G401.6 (cell line): ENCODE results near the gene MYL6.
"Not testable (repeated sequence)": the region's sequence is repeated elsewhere in the genome, so short reads cannot be mapped to it uniquely, and the experiment has no call there.

Experiments
- FAIRE-seq: peaks from 2 replicates; lab custom pipeline; 2012; peaks lifted over from hg19 to GRCh38; lab: Jason Lieb, UNC

MYL6 gene

DNA sequence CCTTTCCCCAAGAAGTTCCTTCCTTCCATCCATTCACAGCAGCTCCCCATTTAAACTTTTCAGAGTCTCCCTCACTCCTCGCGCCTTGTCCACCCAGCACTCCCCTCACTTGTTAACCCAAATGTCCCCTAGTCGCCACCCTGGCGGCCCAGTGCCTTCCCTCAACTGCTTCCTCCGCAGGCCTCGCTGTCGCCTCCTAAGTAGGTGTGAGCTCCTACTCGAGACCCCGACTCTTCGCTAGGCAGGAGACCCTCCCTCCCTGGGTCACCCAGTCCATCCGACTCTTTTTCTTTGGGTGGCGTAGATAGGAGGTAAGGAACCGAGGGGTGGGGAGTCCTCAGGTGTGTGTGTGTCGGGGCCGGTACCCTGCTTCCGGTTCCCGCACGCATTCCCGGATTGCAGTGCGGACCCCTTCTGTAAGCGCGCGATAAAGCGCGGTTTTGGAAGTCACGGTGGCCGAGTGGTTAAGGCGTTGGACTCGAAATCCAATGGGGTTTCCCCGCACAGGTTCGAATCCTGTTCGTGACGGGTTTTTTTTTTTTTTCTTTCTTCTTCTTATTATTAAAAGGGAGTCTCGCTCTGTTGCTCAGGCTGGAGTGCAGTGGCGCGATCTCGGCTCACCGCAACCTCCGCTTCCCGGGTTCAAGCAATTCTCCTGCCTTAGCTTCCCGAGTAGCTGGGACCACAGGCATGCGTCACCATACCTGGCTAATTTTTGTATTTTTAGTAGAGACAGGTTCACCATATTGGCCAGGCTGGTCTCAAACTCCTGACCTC lies 31.9 kb downstream of the MYL6 start:
- no peak for FAIRE-seq

DNA sequence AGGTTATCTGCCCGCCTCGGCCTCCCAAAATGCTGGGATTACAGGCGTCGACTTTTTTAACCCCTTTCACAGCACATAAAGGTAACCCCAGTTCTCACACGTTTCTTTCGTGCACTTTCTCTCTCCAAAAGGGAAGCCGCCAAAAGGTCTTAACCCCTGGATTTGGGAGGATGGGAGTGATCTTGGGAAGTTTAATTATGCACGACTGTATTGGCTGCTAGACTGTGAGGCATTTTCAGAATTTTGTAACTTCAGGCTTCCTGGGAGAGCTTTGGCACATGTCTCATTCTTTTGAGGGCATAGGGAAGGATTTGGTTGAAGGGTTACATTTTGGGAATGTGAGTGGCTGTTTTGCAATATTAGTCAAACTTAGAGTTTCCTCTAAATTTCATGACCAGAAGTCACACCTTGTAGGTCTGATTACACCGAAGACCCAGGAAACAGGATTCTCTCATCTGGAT lies 32.6 kb downstream of the MYL6 start:
- no peak for FAIRE-seq

- no peak for FAIRE-seq
These were observed 34.4 kb downstream of the MYL6 start for GRCh38 chr12:56192582-56192981.

GRCh38 chr12:56193025-56193578 lies 34.9 kb downstream of the MYL6 start:
- FAIRE-seq, result peak; percentile 91

DNA sequence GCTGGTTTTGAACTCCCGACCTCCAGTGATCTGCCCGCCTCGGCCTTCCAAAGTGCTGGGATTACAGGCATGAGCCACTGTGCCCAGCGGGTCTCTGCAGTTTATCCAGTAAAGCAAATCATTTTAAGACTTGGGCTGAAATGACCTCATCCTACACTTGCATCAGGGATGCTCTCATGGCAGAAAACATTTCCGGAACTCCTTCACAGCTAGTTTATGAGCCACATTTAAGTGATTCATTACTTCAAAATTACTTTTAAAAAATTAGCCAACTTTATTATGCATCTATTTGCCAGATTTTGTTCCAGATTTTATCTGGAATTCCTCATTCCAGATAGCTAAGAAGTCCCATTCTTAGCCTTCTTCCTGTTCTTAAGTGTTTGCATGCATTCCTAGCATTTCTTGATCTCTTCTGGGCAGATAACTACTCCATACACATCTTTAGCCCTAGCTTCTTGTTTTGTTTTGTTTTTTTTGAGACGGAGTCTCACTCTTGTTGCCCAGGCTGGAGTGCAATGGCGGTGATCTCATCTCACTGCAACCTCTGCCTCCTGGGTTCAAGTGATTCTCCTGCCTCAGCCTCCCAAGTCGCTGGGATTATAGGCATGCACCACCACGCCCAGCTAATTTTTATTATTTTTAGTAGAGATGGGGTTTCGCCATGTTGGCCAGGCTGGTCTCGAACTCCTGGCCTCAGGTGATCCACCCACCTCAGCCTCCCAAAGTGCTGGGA lies 38.8 kb downstream of the MYL6 start:
- FAIRE-seq, result not testable (repeated sequence)

DNA sequence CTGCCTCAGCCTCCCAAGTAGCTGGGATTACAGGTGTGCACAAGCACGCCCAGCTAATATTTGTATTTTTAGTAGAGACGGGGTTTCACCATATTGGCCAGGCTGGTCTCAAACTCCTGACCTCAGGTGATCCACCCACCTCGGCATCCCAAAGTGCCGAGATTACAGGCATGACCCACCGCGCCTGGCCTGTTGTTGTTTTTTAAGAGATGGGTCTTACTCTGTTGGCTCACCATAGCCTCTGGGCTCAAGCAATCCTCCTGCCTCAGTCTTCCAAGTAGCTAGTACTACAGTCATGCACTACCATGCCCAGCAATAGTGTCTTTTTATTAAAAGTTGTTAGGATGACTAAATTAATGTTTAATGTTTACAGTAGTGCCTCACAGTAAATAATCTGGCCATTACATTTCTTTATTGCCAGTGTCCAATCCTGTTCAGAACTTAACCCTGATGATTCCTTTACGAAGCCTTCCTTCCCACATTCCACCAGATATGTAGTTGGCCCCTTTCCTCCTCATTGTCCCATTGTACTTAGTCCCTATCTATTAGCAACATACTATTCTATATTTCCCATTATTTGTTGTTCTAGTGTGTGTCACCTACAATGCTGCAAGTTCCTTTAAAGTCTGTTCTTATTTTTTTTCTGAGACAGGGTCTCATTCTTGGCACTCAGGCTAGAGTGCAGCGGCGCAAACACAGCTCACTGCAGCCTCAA lies 39.9 kb downstream of the MYL6 start:
- FAIRE-seq, result no peak

DNA sequence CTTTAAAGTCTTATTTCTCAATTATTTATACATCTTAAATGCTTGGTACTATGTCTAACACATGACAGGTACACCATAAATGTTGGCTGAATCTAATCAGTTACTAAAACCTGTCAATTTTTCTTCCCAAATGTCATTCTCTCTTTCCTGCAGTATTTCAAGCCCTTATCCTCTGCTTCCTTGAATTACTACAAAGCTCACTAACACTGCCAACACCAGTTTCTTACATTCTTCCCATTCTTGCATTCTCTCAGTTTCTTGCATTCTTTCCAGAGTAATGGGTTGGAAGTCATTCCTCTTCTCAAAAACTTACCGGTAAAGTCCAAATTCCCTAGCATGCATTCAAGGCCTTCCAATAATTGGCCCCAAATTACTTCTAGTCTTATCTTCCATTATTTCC lies 40.7 kb downstream of the MYL6 start:
- FAIRE-seq, result no peak

GRCh38 chr12:56202366-56202765 lies 44.2 kb downstream of the MYL6 start:
- FAIRE-seq, result no peak

- no peak for FAIRE-seq
These were observed 44.7 kb downstream of the MYL6 start for GRCh38 chr12:56202838-56203237.

GRCh38 chr12:56204275-56204674 lies 46.1 kb downstream of the MYL6 start:
- FAIRE-seq, result no peak

DNA sequence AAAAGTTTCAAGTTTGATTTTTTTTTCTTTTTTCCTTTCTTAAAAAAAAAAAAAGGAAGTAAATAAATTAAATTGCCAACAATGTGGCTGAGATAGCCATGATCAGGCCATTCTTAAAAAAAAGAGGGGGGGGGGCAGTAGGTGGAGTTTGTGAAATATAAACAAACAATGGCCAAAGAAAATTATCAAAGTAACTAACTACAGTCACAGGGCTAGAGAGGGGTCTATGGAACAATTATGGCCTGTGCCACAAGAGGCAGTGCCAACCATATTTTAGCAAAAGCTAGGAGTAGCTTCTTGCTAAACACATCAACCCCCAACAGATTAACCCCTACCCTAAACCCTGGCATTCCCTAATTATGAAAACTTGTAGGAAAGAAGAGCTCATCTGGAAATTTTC lies 47.3 kb downstream of the MYL6 start:
- no peak for FAIRE-seq

- no peak for FAIRE-seq
These were observed 48.5 kb downstream of the MYL6 start for GRCh38 chr12:56206452-56207166.

GRCh38 chr12:56208006-56208405 lies 49.8 kb downstream of the MYL6 start:
- no peak for FAIRE-seq
